Endothelial cell of umbilical vein (primary cell): ENCODE data around the gene PPIL1. TPM values are rescaled to one million over a fixed set of nuclear protein-coding genes. Genes with fewer than 3 reads are reported as not detected.

Experiments used
- BruUV-seq: library from RNA; stranded (reverse); fragments of 400-500 nt; replicated peaks from 2 replicates; lab custom pipeline; 2021; lab: Mats Ljungman, UMichigan
- CTCF ChIA-PET: fragments of 300-600, 350-600 bp; sonication (Branson Sonifier 250); formaldehyde crosslinking; loops from one replicate; lab custom pipeline; 2021; ENCODE audit warnings: antibody characterized with exemption, inconsistent platforms; lab: Charles Lee
- POLR2A ChIA-PET: fragments of 300-600, 350-600 bp; sonication (Branson Sonifier 250); formaldehyde crosslinking; loops from one replicate; lab custom pipeline; 2021; ENCODE audit warnings: antibody characterized with exemption, inconsistent platforms; lab: Charles Lee
- DNase-seq: peaks from one replicate; pipeline ENCODE4 v3.0.0-alpha.2; 2011; ENCODE audit warnings: low read depth, low spot score
- FAIRE-seq: peaks from 2 replicates; lab custom pipeline; 2011; peaks lifted over from hg19 to GRCh38; lab: Jason Lieb, UNC
- H2AFZ ChIP-seq: 2 replicates; pipeline ENCODE4 v1.6.0; 2012; ENCODE audit warnings: low read depth, low read length, control low read depth, inconsistent platforms
- H3K27ac ChIP-seq: 2 replicates; pipeline ENCODE4 v1.5.1; 2011; ENCODE audit warnings: low read depth, mild to moderate bottlenecking, control low read depth, low read length, moderate library complexity; ENCODE audit not compliant: insufficient read depth
- H3K27me3 ChIP-seq, 2 experiments: 2 replicates each; pipeline versions ENCODE4 v1.6.0 to v1.6.1; 2011; ENCODE audit warnings: low read length in 2 of 2, mixed read lengths in 1 of 2; ENCODE audit not compliant: control insufficient read depth in 2 of 2, insufficient read depth in 2 of 2
- H3K36me3 ChIP-seq, 2 experiments: 2 replicates in 1 of 2; 3 replicates in 1 of 2; pipeline ENCODE4 v1.5.1; 2011; ENCODE audit warnings: low read length in 2 of 2, mild to moderate bottlenecking in 1 of 2, moderate library complexity in 1 of 2; ENCODE audit not compliant: control insufficient read depth in 2 of 2, insufficient read depth in 2 of 2; ENCODE audit errors: extremely low read depth in 1 of 2
- H3K4me1 ChIP-seq: 3 replicates; pipeline ENCODE4 v1.5.1; 2011; ENCODE audit warnings: mild to moderate bottlenecking, low read length; ENCODE audit not compliant: control insufficient read depth, insufficient read depth; ENCODE audit errors: extremely low read depth
- H3K4me2 ChIP-seq: 2 replicates; pipeline ENCODE4 v1.6.1; 2011; ENCODE audit warnings: low read length, control low read depth, mixed read lengths; ENCODE audit not compliant: insufficient read depth
- H3K4me3 ChIP-seq, 3 experiments: fragments of 200-600 bp in 1 of 3; sonication (generic), shearing (Covaris generic) in 1 of 3; replicated peaks in 1 of 3; 2 replicates each; pipeline ENCODE4 v1.5.1; 2011 to 2016; ENCODE audit warnings: control low read depth in 3 of 3, low read length in 3 of 3, mild to moderate bottlenecking in 2 of 3, inconsistent platforms in 1 of 3, low read depth in 1 of 3, moderate library complexity in 1 of 3; ENCODE audit not compliant: insufficient read depth in 1 of 3
- H3K79me2 ChIP-seq: 2 replicates; pipeline ENCODE4 v1.6.0; 2012; ENCODE audit warnings: low read length, inconsistent platforms; ENCODE audit not compliant: control insufficient read depth, insufficient read depth
- H3K9ac ChIP-seq: replicated peaks from 2 replicates; pipeline ENCODE3; 2011; ENCODE audit warnings: low read length, control low read depth; ENCODE audit not compliant: insufficient read depth; ENCODE audit errors: extremely low read depth
- H3K9me1 ChIP-seq: replicated peaks from 3 replicates; pipeline ENCODE4 v1.6.0; 2011; ENCODE audit warnings: mild to moderate bottlenecking, low read length; ENCODE audit not compliant: control insufficient read depth, insufficient read depth; ENCODE audit errors: extremely low read depth
- H3K9me3 ChIP-seq: replicated peaks from 2 replicates; pipeline ENCODE4 v1.5.1; 2012; ENCODE audit warnings: low read length, inconsistent platforms; ENCODE audit not compliant: control insufficient read depth, insufficient read depth
- H4K20me1 ChIP-seq: replicated peaks from 2 replicates; pipeline ENCODE3; 2011; ENCODE audit warnings: mild to moderate bottlenecking, low read length; ENCODE audit not compliant: control insufficient read depth, insufficient read depth; ENCODE audit errors: extremely low read depth
- CTCF ChIP-seq, 2 donors: IDR thresholded peaks; 1 replicate in 1 of 2; 2 replicates in 1 of 2; pipeline ENCODE4 v1.5.1; 2011; ENCODE audit warnings: low read length in 2 of 2, mild to moderate bottlenecking in 2 of 2, moderate library complexity in 2 of 2, control low read depth in 1 of 2, inconsistent platforms in 1 of 2, low read depth in 1 of 2; ENCODE audit not compliant: insufficient read depth in 1 of 2; ENCODE audit errors: extremely low read depth in 1 of 2
- EZH2 ChIP-seq: IDR thresholded peaks from 2 replicates; pipeline ENCODE4 v1.6.1; 2012; ENCODE audit warnings: borderline replicate concordance, low read depth, mild to moderate bottlenecking, moderate library complexity, low read length, inconsistent platforms; ENCODE audit not compliant: severe bottlenecking
- FOS ChIP-seq: IDR thresholded peaks from 2 replicates; pipeline ENCODE4 v1.6.1; 2011; ENCODE audit warnings: mild to moderate bottlenecking, low read length, moderate library complexity, borderline replicate concordance; ENCODE audit not compliant: insufficient read depth
- GATA2 ChIP-seq: IDR thresholded peaks from 2 replicates; pipeline ENCODE4 v1.7.0; 2011; ENCODE audit warnings: low read depth, mild to moderate bottlenecking, moderate library complexity, mixed read lengths, low read length; ENCODE audit not compliant: insufficient read length, insufficient read depth
- JUN ChIP-seq: IDR thresholded peaks from 2 replicates; pipeline ENCODE4 v1.6.1; 2011; ENCODE audit warnings: borderline replicate concordance, low read depth; ENCODE audit not compliant: insufficient read length, insufficient read depth
- MAX ChIP-seq: IDR thresholded peaks from 2 replicates; pipeline ENCODE4 v1.6.1; 2011; ENCODE audit not compliant: insufficient read depth, insufficient read length
- MYC ChIP-seq: IDR thresholded peaks from one replicate; pipeline ENCODE4 v1.6.1; 2011; ENCODE audit warnings: mild to moderate bottlenecking, low read depth, low read length
- POLR2A ChIP-seq: IDR thresholded peaks from 2 replicates; pipeline ENCODE4 v1.6.1; 2012; ENCODE audit warnings: low read depth, mild to moderate bottlenecking, control low read depth, low read length
- POLR2AphosphoS5 ChIP-seq: IDR thresholded peaks from 2 replicates; pipeline ENCODE4 v1.6.1; 2012; ENCODE audit warnings: low read depth, mild to moderate bottlenecking, control low read depth, low read length, moderate library complexity; ENCODE audit not compliant: insufficient read depth
- dilution Hi-C: fragments of 300-500 bp; cut with MboI; formaldehyde crosslinking; loops from one replicate; pipeline ENCODE4 v1.15.0; 2019; ENCODE audit warnings: low sequenced_read_pairs; ENCODE audit not compliant: extremely low pct_ligation_motif_present
- intact Hi-C: fragments of 100-400 bp; cut with micrococcal nuclease; formaldehyde crosslinking; loops from one replicate; pipeline ENCODE4 v1.10.0; 2022
- polyA plus RNA-seq, 4 experiments: library from polyadenylated mRNA; depleted of rRNA in 3 of 4; stranded (reverse) in 3 of 4; unstranded in 1 of 4; fragments of >200 nt; gene quantifications; 2 replicates each; pipeline versions ENCODE4 v1.2.1 to v1.2.3, GENCODE V29; 2011 to 2012; ENCODE audit warnings: missing spikeins in 1 of 4
- total RNA-seq: library from RNA; stranded (reverse); gene quantifications from 2 replicates; pipeline ENCODE4 v1.2.3, GENCODE V29; 2021

Gene PPIL1
- total and polyA plus RNA-seq, 2 donors (not counting 3 experiments of a cell fraction or from before 2014, with no cell fraction given): 28.6 to 35.6 TPM

- Histone ChIP-seq H3K9me1 (no peaks in the 10 kb centered on the region), H3K27ac (no peak overlapping the region), H3K36me3 (peaks cover 0 to 2% of the 10 kb centered on the region in 2 experiments), H3K79me2 (no peaks in the 10 kb centered on the region), H3K9me3 (no peaks in the 10 kb centered on the region), H3K27me3 (no peaks in the 10 kb centered on the region), H4K20me1 (no peaks in the 10 kb centered on the region), H3K4me2 (no peak overlapping the region), H3K4me1 (peaks cover 4% of the 10 kb centered on the region), H3K4me3 (no peak overlapping the region), H2AFZ (no peak overlapping the region), H3K9ac (no peak overlapping the region)
- TF ChIP-seq MAX (no peak), POLR2AphosphoS5 (no peak), EZH2 (no peak), MYC (no peak), CTCF (IDR thresholded peaks at IDR 0.05; ENCODE audit: extremely low read depth in 1 of 2, insufficient read depth in 1 of 2, low read depth in 1 of 2, low read length in 2 of 2) (no peak), POLR2A (no peak), JUN (no peak), FOS (no peak), GATA2 (no peak)
- FAIRE-seq (no peak), DNase-seq (no peak)
- intact Hi-C loops (no loop called here), dilution Hi-C loops (loop anchor here (5.0 kb wide), 1 partner anchor 38 kb away; no protein-coding TSS in a partner anchor)
- BruUV-seq: no TSS peak
- POLR2A ChIA-PET: no interaction called here
- CTCF ChIA-PET: interaction anchor here (1.0 to 5.7 kb wide), 3 partner anchors 16 to 37 kb away, joined by 3 to 95 read pairs (median 15); no protein-coding TSS in a partner anchor
Observed at GRCh38 chr6:36814249-36814648, 60.4 kb downstream of the PPIL1 start.
